Bronchial epithelial cell (primary cell): ENCODE measurements around the gene PRH2. TPM values are rescaled to one million over a fixed set of nuclear protein-coding genes. Genes with fewer than 3 reads are reported as not detected.

ENCODE experiments used
- DNase-seq: peaks from one replicate; pipeline ENCODE4 v3.0.0-alpha.2; 2010; ENCODE audit warnings: low read depth
- FAIRE-seq: peaks from 2 replicates; lab custom pipeline; 2011; peaks lifted over from hg19 to GRCh38; lab: Jason Lieb, UNC
- H3K27me3 ChIP-seq: 2 replicates; pipeline ENCODE4 v1.5.1; 2011; ENCODE audit warnings: low read length; ENCODE audit not compliant: control insufficient read depth, insufficient read depth
- H3K36me3 ChIP-seq: 2 replicates; pipeline ENCODE4 v1.5.1; 2011; ENCODE audit warnings: low read length; ENCODE audit not compliant: control insufficient read depth, insufficient read depth
- H3K4me3 ChIP-seq: 2 replicates; pipeline ENCODE4 v1.5.1; 2011; ENCODE audit warnings: mild to moderate bottlenecking, low read depth, low read length, control low read depth
- CTCF ChIP-seq: IDR thresholded peaks from 2 replicates; pipeline ENCODE4 v1.5.1; 2011; ENCODE audit warnings: mild to moderate bottlenecking, moderate library complexity, low read length, control low read depth, inconsistent platforms; ENCODE audit not compliant: insufficient read depth, severe bottlenecking
- total RNA-seq: library from RNA; depleted of rRNA; stranded (reverse); fragments of >200 nt; gene quantifications from 2 replicates; pipeline ENCODE4 v1.2.1, GENCODE V29; 2014

PRH2 gene
- total RNA-seq, 1 donor from 2014 or later: not detected

- FAIRE-seq: no peak
- Histone ChIP-seq H3K36me3 (no peaks in the 10 kb centered on the region), H3K4me3 (no peak overlapping the region), H3K27me3 (no peaks in the 10 kb centered on the region)
- no peak for DNase-seq
- TF ChIP-seq CTCF: no peak
These were observed 31.2 kb downstream of the PRH2 start for GRCh38 chr12:10960211-10960610.

- no peak for FAIRE-seq
- no peak for TF ChIP-seq CTCF
- no peak overlapping the region for H3K4me3 ChIP-seq
- no peaks in the 10 kb centered on the region for H3K36me3 ChIP-seq
- no peak for DNase-seq
- H3K27me3 ChIP-seq: no peaks in the 10 kb centered on the region
These were observed 36.4 kb downstream of the PRH2 start for GRCh38 chr12:10965476-10965875.

- no peak for FAIRE-seq
- Histone ChIP-seq H3K4me3 (no peak overlapping the region), H3K36me3 (no peaks in the 10 kb centered on the region), H3K27me3 (no peaks in the 10 kb centered on the region)
- DNase-seq: no peak
- TF ChIP-seq CTCF: no peak
These were observed 37.3 kb downstream of the PRH2 start for GRCh38 chr12:10966314-10966713.

- TF ChIP-seq CTCF: no peak
- FAIRE-seq (no peak), DNase-seq (peak; percentile 37)
- Histone ChIP-seq H3K27me3 (no peaks in the 10 kb centered on the region), H3K36me3 (no peaks in the 10 kb centered on the region), H3K4me3 (no peak overlapping the region)
These were observed 38.4 kb downstream of the PRH2 start for GRCh38 chr12:10967409-10967808.

GRCh38 chr12:10968765-10969456 lies 39.9 kb downstream of the PRH2 start:
- TF ChIP-seq CTCF: no peak
- no peak for FAIRE-seq
- H3K4me3 ChIP-seq: no peak overlapping the region
- DNase-seq: peak; percentile 33
- H3K27me3 ChIP-seq: no peaks in the 10 kb centered on the region
- H3K36me3 ChIP-seq: no peaks in the 10 kb centered on the region

- TF ChIP-seq CTCF: no peak
- FAIRE-seq (no peak), DNase-seq (no peak)
- Histone ChIP-seq H3K4me3 (no peak overlapping the region), H3K27me3 (no peaks in the 10 kb centered on the region), H3K36me3 (no peaks in the 10 kb centered on the region)
These were observed 45.9 kb downstream of the PRH2 start for GRCh38 chr12:10974965-10975364.
